HFFc6 (cell line): ENCODE measurements around the gene DAZ3. TPM values are rescaled to one million over a fixed set of nuclear protein-coding genes. Genes with fewer than 3 reads are reported as not detected.
"Not testable (repeated sequence)": the region's sequence is repeated elsewhere in the genome, so short reads cannot be mapped to it uniquely, and the experiment has no call there.

Experiments
- DNase-seq: peaks from one replicate; pipeline ENCODE4 v3.0.0-alpha.2; 2018
- H3K27ac Mint-ChIP-seq: 2 replicates; pipeline ENCODE4 v1.8.0; 2020; ENCODE audit warnings: mild to moderate bottlenecking, mixed read lengths
- H3K27me3 Mint-ChIP-seq: 2 replicates; pipeline ENCODE4 v1.8.0; 2021; ENCODE audit warnings: mild to moderate bottlenecking, moderate library complexity, mixed read lengths; ENCODE audit not compliant: insufficient read depth
- H3K36me3 Mint-ChIP-seq: 2 replicates; pipeline ENCODE4 v1.8.0; 2021; ENCODE audit warnings: low read depth, mixed read lengths
- H3K4me1 Mint-ChIP-seq: 2 replicates; pipeline ENCODE4 v1.8.0; 2020; ENCODE audit warnings: low read depth, mixed read lengths
- H3K4me3 Mint-ChIP-seq: 2 replicates; pipeline ENCODE4 v1.8.0; 2020; ENCODE audit warnings: mild to moderate bottlenecking, moderate library complexity, mixed read lengths
- H3K9me3 Mint-ChIP-seq: 2 replicates; pipeline ENCODE4 v1.8.0; 2020; ENCODE audit warnings: mild to moderate bottlenecking, mixed read lengths
- long read RNA-seq: library from polyadenylated mRNA; unstranded; transcript quantifications from one replicate; pipeline ENCODE4 v2.0.0, GENCODE V29; 2019
- total RNA-seq, 6 experiments: library from RNA; stranded (reverse); fragmentation: NEBNext Ultra II Directional; extraction: Animal tissue kit (Norgen Biotek cat#: 25700); gene quantifications; 2 replicates in 1 of 6; 3 replicates in 5 of 6; pipeline ENCODE4 v1.2.3, GENCODE V29; 2021

Gene DAZ3
- not detected for total RNA-seq
- long read RNA-seq, result 0 reads

- H3K27ac Mint-ChIP-seq, H3K4me1 Mint-ChIP-seq, H3K9me3 Mint-ChIP-seq: not testable (repeated sequence)
Measured at GRCh38 chrY:24813293-24813692, at the start of gene DAZ3. TSS of gene DAZ3 (minus strand) at chrY:24813393. CDS start at chrY:24813185, 208 bp downstream.

GRCh38 chrY:24833619-24834018, 20.4 kb upstream of the DAZ3 start, which contains the start of gene DAZ4:
TSS of gene DAZ4 (plus strand) at chrY:24833919. CDS start at chrY:24834127, 208 bp downstream.
- not testable (repeated sequence) for DNase-seq, H3K4me1 Mint-ChIP-seq, H3K9me3 Mint-ChIP-seq, H3K27me3 Mint-ChIP-seq, H3K27ac Mint-ChIP-seq, H3K4me3 Mint-ChIP-seq, H3K36me3 Mint-ChIP-seq

More at GRCh38 chrY:24813293-24813692, at the start of gene DAZ3:
- not testable (repeated sequence) for H3K27me3 Mint-ChIP-seq, H3K36me3 Mint-ChIP-seq, H3K4me3 Mint-ChIP-seq, DNase-seq

GRCh38 chrY:24825069-24825468, 11.9 kb upstream of the DAZ3 start:
- H3K9me3 Mint-ChIP-seq, H3K27ac Mint-ChIP-seq, H3K36me3 Mint-ChIP-seq, H3K27me3 Mint-ChIP-seq, DNase-seq, H3K4me3 Mint-ChIP-seq, H3K4me1 Mint-ChIP-seq: not testable (repeated sequence)

DNA sequence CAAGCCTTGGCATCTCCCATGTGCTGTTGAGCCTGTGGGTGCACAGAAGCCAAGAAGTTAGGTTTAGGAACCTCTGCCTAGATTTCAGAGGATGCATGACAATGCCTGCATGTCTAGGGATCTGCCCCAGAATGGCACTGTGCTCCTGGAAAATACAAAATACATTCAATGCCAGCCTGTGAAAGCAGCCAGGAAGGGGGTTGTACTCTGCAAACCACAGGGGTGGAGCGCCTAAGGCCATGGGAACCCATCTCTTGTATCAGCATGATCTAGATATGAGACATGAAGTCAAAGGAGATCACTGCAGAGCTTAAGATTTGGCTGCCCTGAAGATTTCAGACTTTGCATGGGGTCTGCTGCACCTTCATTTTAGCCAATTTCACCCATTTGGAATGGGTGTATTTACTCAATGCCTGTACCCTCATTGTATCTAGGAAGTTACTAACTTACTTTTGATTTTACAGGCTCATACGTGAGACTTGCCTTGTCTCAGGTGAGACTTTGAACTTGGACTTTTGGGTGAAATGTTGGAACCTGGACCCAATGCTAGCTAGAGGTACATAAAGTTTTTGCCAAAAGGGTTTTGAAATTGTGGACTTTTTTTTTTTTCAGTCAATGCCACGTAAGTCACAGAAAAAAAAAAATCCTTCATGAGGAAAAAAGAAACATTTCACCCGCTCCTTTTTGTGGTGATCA, 11.1 kb upstream of the DAZ3 start:
- H3K9me3 Mint-ChIP-seq, H3K4me3 Mint-ChIP-seq, DNase-seq, H3K27me3 Mint-ChIP-seq, H3K4me1 Mint-ChIP-seq, H3K27ac Mint-ChIP-seq, H3K36me3 Mint-ChIP-seq: not testable (repeated sequence)

- not testable (repeated sequence) for H3K27ac Mint-ChIP-seq, DNase-seq, H3K36me3 Mint-ChIP-seq, H3K27me3 Mint-ChIP-seq, H3K4me3 Mint-ChIP-seq, H3K9me3 Mint-ChIP-seq, H3K4me1 Mint-ChIP-seq
Measured at GRCh38 chrY:24821836-24822235, 8.6 kb upstream of the DAZ3 start.

Other genes with a start within 250 kb of the DAZ3 start
- not detected for gene BPY2B, start 195.4 kb downstream of the DAZ3 start, total RNA-seq
- not detected for gene DAZ4, start 20.5 kb upstream of the DAZ3 start, total RNA-seq
- gene BPY2C, start 238.7 kb upstream of the DAZ3 start, total RNA-seq, result not detected